Natural killer cell (primary cell): ENCODE data around the gene EFCAB13. TPM values are rescaled to one million over a fixed set of nuclear protein-coding genes. Genes with fewer than 3 reads are reported as not detected.

ENCODE experiments used
- ATAC-seq, 3 donors: fragments of 150-1000 bp in 2 of 3; fragments of 200-7000 bp in 1 of 3; cut with Tn5 transposase; 1 replicate in 1 of 3; 2 replicates in 2 of 3; pipeline ENCODE4 v1.10.0; 2021; ENCODE audit warnings: mild to moderate bottlenecking in 2 of 3, moderate library complexity in 2 of 3
- DNase-seq, 2 donors: peaks; one replicate each; pipeline versions ENCODE4 v3.0.0 to v3.0.0-alpha.2; 2013 to 2021; ENCODE audit warnings: mixed read lengths in 1 of 2
- H3K27ac ChIP-seq: one replicate; pipeline ENCODE4 v1.5.1; 2013; ENCODE audit warnings: mild to moderate bottlenecking, low read length
- H3K27me3 ChIP-seq: one replicate; pipeline ENCODE4 v1.6.1; 2013; ENCODE audit warnings: low read length; ENCODE audit not compliant: control insufficient read depth, insufficient read depth
- H3K36me3 ChIP-seq: one replicate; pipeline ENCODE4 v1.6.1; 2013; ENCODE audit warnings: low read length; ENCODE audit not compliant: control insufficient read depth, insufficient read depth
- H3K4me1 ChIP-seq: one replicate; pipeline ENCODE4 v1.6.1; 2013; ENCODE audit warnings: low read length; ENCODE audit not compliant: control insufficient read depth, insufficient read depth
- H3K4me3 ChIP-seq: one replicate; pipeline ENCODE4 v1.5.1; 2013; ENCODE audit warnings: low read length
- H3K9me3 ChIP-seq: one replicate; pipeline ENCODE4 v1.6.1; 2013; ENCODE audit warnings: low read length; ENCODE audit not compliant: control insufficient read depth, insufficient read depth
- H3K27ac Mint-ChIP-seq, 2 donors: one replicate each; pipeline ENCODE4 v1.8.0; 2022; ENCODE audit warnings: mild to moderate bottlenecking in 2 of 2, mixed read lengths in 2 of 2, moderate library complexity in 1 of 2
- H3K27me3 Mint-ChIP-seq, 2 donors: one replicate each; pipeline ENCODE4 v1.8.0; 2022; ENCODE audit warnings: low read depth in 2 of 2, mixed read lengths in 2 of 2
- H3K36me3 Mint-ChIP-seq: one replicate; pipeline ENCODE4 v1.8.0; 2022; ENCODE audit warnings: mixed read lengths
- H3K4me1 Mint-ChIP-seq, 2 donors: one replicate each; pipeline ENCODE4 v1.8.0; 2022; ENCODE audit warnings: mixed read lengths in 2 of 2
- H3K4me3 Mint-ChIP-seq: one replicate; pipeline ENCODE4 v1.8.0; 2022; ENCODE audit warnings: mild to moderate bottlenecking, moderate library complexity, mixed read lengths
- H3K9me3 Mint-ChIP-seq, 2 donors: one replicate each; pipeline ENCODE4 v1.8.0; 2022; ENCODE audit warnings: mixed read lengths in 2 of 2
- WGBS: methylation state at CpG from one replicate; pipeline ENCODE4 v1.1.7; 2013; ENCODE audit warnings: missing lambda C conversion rate; ENCODE audit not compliant: insufficient coverage; 5-methylcytosine and 5-hydroxymethylcytosine counted together
- intact Hi-C: fragments of 100-400 bp; cut with micrococcal nuclease; formaldehyde crosslinking; loops from one replicate; pipeline ENCODE4 v1.14.2; 2022
- total RNA-seq, 4 donors: library from RNA; stranded (reverse); fragments of 120-200 nt in 1 of 4; gene quantifications; one replicate each; pipeline versions ENCODE4 v1.2.3 to v1.2.4, GENCODE V29; 2013 to 2022
- TF ChIP-seq, protein P1 (sequence below): fragments of 200-600 bp; IDR thresholded peaks from one replicate; pipeline ENCODE4 v1.8.0; 2022; ENCODE audit warnings: antibody characterized with exemption

The EFCAB13 gene
- total RNA-seq, 3 donors from 2014 or later (not counting 1 experiment from before 2014, with no cell fraction given): 2.4 to 11.9 (median 5.8) TPM

GRCh38 chr17:47285003-47285402 is 38.8 kb upstream of the EFCAB13 start:
- H3K27me3 Mint-ChIP-seq: peaks cover 0 to 11% of the 10 kb centered on the region in 2 donors
- H3K9me3 Mint-ChIP-seq: no peaks in the 10 kb centered on the region
- Histone ChIP-seq H3K9me3 (no peaks in the 10 kb centered on the region), H3K4me1 (peaks cover 3% of the 10 kb centered on the region), H3K27ac (no peak overlapping the region), H3K4me3 (no peak overlapping the region), H3K36me3 (no peaks in the 10 kb centered on the region), H3K27me3 (no peaks in the 10 kb centered on the region)
- intact Hi-C loops: no loop called here
- no peak overlapping the region for H3K27ac Mint-ChIP-seq
- no peaks in the 10 kb centered on the region for H3K4me1 Mint-ChIP-seq
- WGBS: 94% methylated on average over 6 of the region's 6 CpGs
- no peak overlapping the region for H3K4me3 Mint-ChIP-seq
- no peak for DNase-seq
- TF ChIP-seq, protein P1, sequence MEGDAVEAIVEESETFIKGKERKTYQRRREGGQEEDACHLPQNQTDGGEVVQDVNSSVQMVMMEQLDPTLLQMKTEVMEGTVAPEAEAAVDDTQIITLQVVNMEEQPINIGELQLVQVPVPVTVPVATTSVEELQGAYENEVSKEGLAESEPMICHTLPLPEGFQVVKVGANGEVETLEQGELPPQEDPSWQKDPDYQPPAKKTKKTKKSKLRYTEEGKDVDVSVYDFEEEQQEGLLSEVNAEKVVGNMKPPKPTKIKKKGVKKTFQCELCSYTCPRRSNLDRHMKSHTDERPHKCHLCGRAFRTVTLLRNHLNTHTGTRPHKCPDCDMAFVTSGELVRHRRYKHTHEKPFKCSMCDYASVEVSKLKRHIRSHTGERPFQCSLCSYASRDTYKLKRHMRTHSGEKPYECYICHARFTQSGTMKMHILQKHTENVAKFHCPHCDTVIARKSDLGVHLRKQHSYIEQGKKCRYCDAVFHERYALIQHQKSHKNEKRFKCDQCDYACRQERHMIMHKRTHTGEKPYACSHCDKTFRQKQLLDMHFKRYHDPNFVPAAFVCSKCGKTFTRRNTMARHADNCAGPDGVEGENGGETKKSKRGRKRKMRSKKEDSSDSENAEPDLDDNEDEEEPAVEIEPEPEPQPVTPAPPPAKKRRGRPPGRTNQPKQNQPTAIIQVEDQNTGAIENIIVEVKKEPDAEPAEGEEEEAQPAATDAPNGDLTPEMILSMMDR: no peak
- H3K36me3 Mint-ChIP-seq: no peaks in the 10 kb centered on the region
- no peak for ATAC-seq

DNA sequence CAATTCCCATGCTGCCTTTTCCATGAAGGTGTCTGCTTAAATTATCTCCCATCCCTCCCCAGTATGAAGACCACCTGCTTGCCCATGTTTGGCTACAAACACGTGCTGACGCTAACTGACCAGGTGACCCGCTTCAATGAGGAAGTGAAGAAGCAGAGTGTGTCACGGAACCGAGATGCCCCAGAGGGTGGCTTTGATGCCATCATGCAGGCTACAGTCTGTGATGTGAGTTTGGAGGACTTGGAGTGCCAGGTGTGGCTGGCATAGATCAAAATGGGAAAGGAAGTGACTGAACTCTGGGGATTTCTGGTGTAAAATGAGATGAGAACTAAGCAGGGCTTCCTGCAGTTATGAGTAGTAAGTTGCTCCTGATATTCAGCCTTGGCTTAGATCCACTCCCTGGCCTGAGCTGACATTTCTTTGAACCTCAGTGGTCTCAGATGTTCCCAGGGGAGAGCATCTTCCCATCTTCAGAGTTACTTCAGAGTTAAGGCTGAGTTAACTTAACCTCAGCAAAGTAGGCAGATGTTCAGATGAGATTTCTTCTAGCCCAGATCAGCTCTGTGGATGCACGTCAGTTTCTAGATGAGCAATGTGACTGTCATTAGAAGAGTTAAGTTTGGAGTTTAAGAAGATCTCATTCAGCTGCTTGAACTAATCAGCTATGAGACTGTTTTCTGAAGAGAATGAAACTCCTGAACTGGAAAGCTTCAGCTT is 37.4 kb upstream of the EFCAB13 start:
- WGBS: 52% methylated on average over 6 of the region's 6 CpGs
- Mint-ChIP-seq H3K27me3 (peaks cover 3 to 17% of the 10 kb centered on the region in 2 donors), H3K4me1 (no peaks in the 10 kb centered on the region), H3K4me3 (no peak overlapping the region), H3K27ac (no peak overlapping the region), H3K36me3 (no peaks in the 10 kb centered on the region), H3K9me3 (no peaks in the 10 kb centered on the region)
- no peak for DNase-seq
- H3K36me3 ChIP-seq: no peaks in the 10 kb centered on the region
- peak overlapping the region; percentile 23 for H3K27ac ChIP-seq
- ATAC-seq: no peak
- no peak overlapping the region for H3K4me3 ChIP-seq
- H3K4me1 ChIP-seq: peaks cover 3% of the 10 kb centered on the region
- H3K27me3 ChIP-seq: no peaks in the 10 kb centered on the region
- TF ChIP-seq, protein P1: no peak
- intact Hi-C loops: no loop called here
- H3K9me3 ChIP-seq: no peaks in the 10 kb centered on the region

DNA sequence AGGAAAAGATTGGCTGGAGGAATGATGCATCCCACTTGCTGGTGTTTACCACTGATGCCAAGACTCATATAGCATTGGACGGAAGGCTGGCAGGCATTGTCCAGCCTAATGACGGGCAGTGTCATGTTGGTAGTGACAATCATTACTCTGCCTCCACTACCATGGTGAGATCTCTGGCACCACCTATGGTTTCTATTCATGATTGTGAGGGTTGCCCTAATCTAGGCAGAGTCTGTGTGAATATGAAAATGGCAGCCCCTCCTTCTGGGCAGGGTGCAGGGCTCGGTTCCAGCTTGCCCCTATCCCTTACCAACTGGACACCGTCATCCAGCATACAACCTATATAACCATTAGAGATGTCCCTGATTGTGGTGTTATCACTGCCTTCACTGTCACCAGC is 36.7 kb upstream of the EFCAB13 start:
- DNase-seq: no peak

More for the DNA sequence above, 36.7 kb upstream of the EFCAB13 start:
- H3K36me3 ChIP-seq: no peaks in the 10 kb centered on the region
- Mint-ChIP-seq H3K27me3 (peaks cover 3 to 17% of the 10 kb centered on the region in 2 donors), H3K4me3 (no peak overlapping the region), H3K27ac (no peak overlapping the region), H3K4me1 (no peaks in the 10 kb centered on the region), H3K9me3 (no peaks in the 10 kb centered on the region), H3K36me3 (no peaks in the 10 kb centered on the region)
- peaks cover 3% of the 10 kb centered on the region for H3K4me1 ChIP-seq
- no peaks in the 10 kb centered on the region for H3K27me3 ChIP-seq
- no peak for ATAC-seq
- intact Hi-C loops: no loop called here
- no peak overlapping the region for H3K4me3 ChIP-seq
- H3K9me3 ChIP-seq: no peaks in the 10 kb centered on the region
- WGBS: 92% methylated on average over 4 of the region's 4 CpGs
- TF ChIP-seq, protein P1: no peak
- no peak overlapping the region for H3K27ac ChIP-seq
